ENCODE measurements around the gene CDH4. TPM values are rescaled to one million over a fixed set of nuclear protein-coding genes. Genes with fewer than 3 reads are reported as not detected.

CDH4 gene
- total RNA-seq, 1 donor from 2014 or later: not detected

GRCh38 chr20:61803915-61804751 lies 552.1 kb downstream of the CDH4 start:
- Histone ChIP-seq H3K4me3 (peak overlapping the region in 1 of 2 donors; percentile 0), H3K9me3 (no peaks in the 10 kb centered on the region), H3K27ac (no peak overlapping the region), H3K27me3 (no peaks in the 10 kb centered on the region), H3K4me1 (no peaks in the 10 kb centered on the region), H3K36me3 (no peaks in the 10 kb centered on the region)
- intact Hi-C loops (cut with DNase I): no loop called here
- no peak for TF ChIP-seq CTCF (IDR thresholded peaks at IDR 0.05)
- DNase-seq (ENCODE audit: low spot score in 2 of 2): no peak

- Histone ChIP-seq H3K36me3 (no peaks in the 10 kb centered on the region), H3K9me3 (no peaks in the 10 kb centered on the region), H3K4me3 (no peak overlapping the region), H3K27ac (no peak overlapping the region), H3K27me3 (no peaks in the 10 kb centered on the region), H3K4me1 (no peaks in the 10 kb centered on the region)
- DNase-seq (ENCODE audit: low spot score in 2 of 2): no peak
- no peak for TF ChIP-seq CTCF (IDR thresholded peaks at IDR 0.05)
- intact Hi-C loops (cut with DNase I): no loop called here
These were observed 552.8 kb downstream of the CDH4 start for GRCh38 chr20:61804752-61805295.

GRCh38 chr20:61805365-61805764 lies 553.3 kb downstream of the CDH4 start:
- no peaks in the 10 kb centered on the region for H3K4me1 ChIP-seq
- H3K9me3 ChIP-seq: no peaks in the 10 kb centered on the region
- intact Hi-C loops (cut with DNase I): no loop called here
- TF ChIP-seq CTCF (IDR thresholded peaks at IDR 0.05): no peak
- H3K36me3 ChIP-seq: no peaks in the 10 kb centered on the region
- no peak for DNase-seq (ENCODE audit: low spot score in 2 of 2)
- no peak overlapping the region for H3K4me3 ChIP-seq
- no peak overlapping the region for H3K27ac ChIP-seq
- no peaks in the 10 kb centered on the region for H3K27me3 ChIP-seq

GRCh38 chr20:61805781-61806180 lies 553.7 kb downstream of the CDH4 start:
- no peak for TF ChIP-seq CTCF (IDR thresholded peaks at IDR 0.05)
- H3K27me3 ChIP-seq: no peaks in the 10 kb centered on the region
- no peak overlapping the region for H3K4me3 ChIP-seq
- no peak overlapping the region for H3K27ac ChIP-seq
- no peaks in the 10 kb centered on the region for H3K9me3 ChIP-seq
- intact Hi-C loops (cut with DNase I): no loop called here
- H3K36me3 ChIP-seq: no peaks in the 10 kb centered on the region
- no peak for DNase-seq (ENCODE audit: low spot score in 2 of 2)
- H3K4me1 ChIP-seq: no peaks in the 10 kb centered on the region

GRCh38 chr20:61806314-61806713 lies 554.3 kb downstream of the CDH4 start:
- H3K27me3 ChIP-seq: no peaks in the 10 kb centered on the region
- DNase-seq (ENCODE audit: low spot score in 2 of 2): no peak

More at GRCh38 chr20:61806314-61806713, 554.3 kb downstream of the CDH4 start:
- Histone ChIP-seq H3K4me3 (no peak overlapping the region), H3K36me3 (no peaks in the 10 kb centered on the region), H3K27ac (no peak overlapping the region), H3K9me3 (no peaks in the 10 kb centered on the region), H3K4me1 (no peaks in the 10 kb centered on the region)
- intact Hi-C loops (cut with DNase I): no loop called here
- TF ChIP-seq CTCF (IDR thresholded peaks at IDR 0.05): no peak
